Brain pericyte (primary cell): ENCODE data around the gene RNGTT.
"Not testable (repeated sequence)": the region's sequence is repeated elsewhere in the genome, so short reads cannot be mapped to it uniquely, and the experiment has no call there.

ENCODE experiments used
- DNase-seq: peaks from one replicate; pipeline ENCODE4 v3.0.0-alpha.2; 2012; ENCODE audit warnings: low read depth, low spot score

The RNGTT gene

GRCh38 chr6:88728756-88729155 lies 234.7 kb downstream of the RNGTT start:
- DNase-seq: no peak

GRCh38 chr6:88726409-88726808 lies 237.0 kb downstream of the RNGTT start:
- DNase-seq: not testable (repeated sequence)

GRCh38 chr6:88725111-88725975 lies 238.1 kb downstream of the RNGTT start:
- peak; percentile 30 for DNase-seq

GRCh38 chr6:88722686-88723085 lies 240.7 kb downstream of the RNGTT start:
- DNase-seq: no peak

- not testable (repeated sequence) for DNase-seq
Observed at GRCh38 chr6:88716399-88716798, 247.0 kb downstream of the RNGTT start.

- DNase-seq: no peak
Observed at GRCh38 chr6:88712243-88712936, 251.0 kb downstream of the RNGTT start.

GRCh38 chr6:88709819-88710246 lies 253.6 kb downstream of the RNGTT start:
- no peak for DNase-seq

- no peak for DNase-seq
Observed at GRCh38 chr6:88708197-88708744, 255.1 kb downstream of the RNGTT start.

- DNase-seq: no peak
Observed at GRCh38 chr6:88705601-88706000, 257.8 kb downstream of the RNGTT start.

- no peak for DNase-seq
Observed at GRCh38 chr6:88704980-88705379, 258.4 kb downstream of the RNGTT start.

GRCh38 chr6:88702956-88703556 lies 260.4 kb downstream of the RNGTT start:
- no peak for DNase-seq

- DNase-seq: no peak
Observed at GRCh38 chr6:88698661-88699060, 264.8 kb downstream of the RNGTT start.

- DNase-seq: no peak
Observed at GRCh38 chr6:88695937-88696336, 267.5 kb downstream of the RNGTT start.

- no peak for DNase-seq
Observed at GRCh38 chr6:88683734-88684133, 279.7 kb downstream of the RNGTT start.

- DNase-seq: no peak
Observed at GRCh38 chr6:88680654-88681053, 282.8 kb downstream of the RNGTT start.

GRCh38 chr6:88679841-88680240 lies 283.6 kb downstream of the RNGTT start:
- no peak for DNase-seq

- DNase-seq: no peak
Observed at GRCh38 chr6:88677356-88677755, 286.1 kb downstream of the RNGTT start.

GRCh38 chr6:88671624-88672023 lies 291.8 kb downstream of the RNGTT start:
- DNase-seq: no peak

GRCh38 chr6:88670369-88670768 lies 293.0 kb downstream of the RNGTT start:
- DNase-seq: no peak

GRCh38 chr6:88669475-88669874 lies 293.9 kb downstream of the RNGTT start:
- no peak for DNase-seq

- no peak for DNase-seq
Observed at GRCh38 chr6:88666901-88667300, 296.5 kb downstream of the RNGTT start.

- DNase-seq: no peak
Observed at GRCh38 chr6:88665131-88665530, 298.3 kb downstream of the RNGTT start.
